Thyroid gland (tissue), 4 donors: Measurements from ENCODE around the gene PRDM12.

Experiments used
- POLR2A ChIP-seq, 2 donors: fragments of 450-650 bp; IDR thresholded peaks; one replicate each; pipeline ENCODE4 v1.6.1; 2017; ENCODE audit warnings: antibody characterized with exemption in 2 of 2, mild to moderate bottlenecking in 2 of 2, moderate library complexity in 1 of 2
- TF ChIP-seq, protein P1 (sequence below), 6 experiments: fragments of 200-600 bp in 3 of 6; fragments of 450-650 bp in 3 of 6; sonication (generic) in 3 of 6; IDR thresholded peaks; one replicate each; pipeline ENCODE4 v1.5.1; 2016 to 2019; ENCODE audit warnings: antibody characterized with exemption in 6 of 6, mild to moderate bottlenecking in 2 of 6, inconsistent platforms in 1 of 6, moderate library complexity in 1 of 6

GRCh38 chr9:130639866-130640555 is 24.4 kb upstream of the PRDM12 start:
- TF ChIP-seq, protein P1, sequence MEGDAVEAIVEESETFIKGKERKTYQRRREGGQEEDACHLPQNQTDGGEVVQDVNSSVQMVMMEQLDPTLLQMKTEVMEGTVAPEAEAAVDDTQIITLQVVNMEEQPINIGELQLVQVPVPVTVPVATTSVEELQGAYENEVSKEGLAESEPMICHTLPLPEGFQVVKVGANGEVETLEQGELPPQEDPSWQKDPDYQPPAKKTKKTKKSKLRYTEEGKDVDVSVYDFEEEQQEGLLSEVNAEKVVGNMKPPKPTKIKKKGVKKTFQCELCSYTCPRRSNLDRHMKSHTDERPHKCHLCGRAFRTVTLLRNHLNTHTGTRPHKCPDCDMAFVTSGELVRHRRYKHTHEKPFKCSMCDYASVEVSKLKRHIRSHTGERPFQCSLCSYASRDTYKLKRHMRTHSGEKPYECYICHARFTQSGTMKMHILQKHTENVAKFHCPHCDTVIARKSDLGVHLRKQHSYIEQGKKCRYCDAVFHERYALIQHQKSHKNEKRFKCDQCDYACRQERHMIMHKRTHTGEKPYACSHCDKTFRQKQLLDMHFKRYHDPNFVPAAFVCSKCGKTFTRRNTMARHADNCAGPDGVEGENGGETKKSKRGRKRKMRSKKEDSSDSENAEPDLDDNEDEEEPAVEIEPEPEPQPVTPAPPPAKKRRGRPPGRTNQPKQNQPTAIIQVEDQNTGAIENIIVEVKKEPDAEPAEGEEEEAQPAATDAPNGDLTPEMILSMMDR (IDR thresholded peaks at IDR 0.05), result no peak
- TF ChIP-seq POLR2A (IDR thresholded peaks at IDR 0.05), result no peak
